SJCRH30 (cell line): ENCODE data around the gene SERPINA12. TPM values are rescaled to one million over a fixed set of nuclear protein-coding genes. Genes with fewer than 3 reads are reported as not detected.

Source experiments
- DNase-seq, 2 experiments: peaks; one replicate each; pipeline ENCODE4 v3.0.0-alpha.2; 2015 to 2020
- H3K27ac ChIP-seq: fragments of 250-450 bp; sonication (Bioruptor Pico); 2 replicates; pipeline ENCODE4 v1.5.1; 2020; ENCODE audit warnings: mild to moderate bottlenecking, moderate library complexity
- H3K27me3 ChIP-seq: fragments of 250-450 bp; sonication (Bioruptor Pico); 2 replicates; pipeline ENCODE4 v1.5.1; 2020; ENCODE audit warnings: mild to moderate bottlenecking, moderate library complexity
- H3K36me3 ChIP-seq: fragments of 250-450 bp; sonication (Bioruptor Pico); 2 replicates; pipeline ENCODE4 v1.5.1; 2020; ENCODE audit warnings: mild to moderate bottlenecking, moderate library complexity
- H3K4me1 ChIP-seq: fragments of 250-450 bp; sonication (Bioruptor Pico); 2 replicates; pipeline ENCODE4 v1.5.1; 2020; ENCODE audit warnings: mild to moderate bottlenecking, moderate library complexity
- H3K4me3 ChIP-seq: fragments of 250-450 bp; sonication (Bioruptor Pico); 2 replicates; pipeline ENCODE4 v1.5.1; 2020; ENCODE audit warnings: mild to moderate bottlenecking, moderate library complexity
- H3K9me3 ChIP-seq: fragments of 250-450 bp; sonication (Bioruptor Pico); replicated peaks from 2 replicates; pipeline ENCODE4 v1.5.1; 2020; ENCODE audit warnings: mild to moderate bottlenecking, moderate library complexity
- total RNA-seq: library from RNA; depleted of rRNA; stranded (reverse); fragments of >200 nt; shearing (Covaris generic); gene quantifications from 2 replicates; pipeline ENCODE4 v1.2.3, GENCODE V29; 2014

Gene SERPINA12
- total RNA-seq, 1 experiment from 2014 or later = not detected

DNA sequence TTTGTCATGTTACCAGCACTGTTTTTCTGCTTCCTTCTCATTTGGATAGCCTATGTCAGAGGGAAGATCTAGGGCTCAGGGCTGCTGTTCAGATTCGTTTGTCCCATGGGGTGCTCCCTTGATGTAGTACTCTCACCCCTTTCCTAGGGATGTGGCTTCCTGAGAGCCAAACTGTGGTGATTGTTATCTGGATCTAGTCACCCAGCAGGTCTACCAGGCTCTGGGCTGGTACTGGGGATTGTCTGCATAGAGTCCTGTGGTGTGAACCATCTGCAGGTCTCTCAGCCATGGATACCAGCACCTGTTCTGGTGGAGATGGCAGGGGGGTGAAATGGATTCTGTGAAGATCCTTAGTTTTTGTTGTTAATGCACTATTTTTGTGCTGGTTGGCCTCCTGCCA is 51.2 kb downstream of the SERPINA12 start:
- H3K9me3 ChIP-seq = no peaks in the 10 kb centered on the region
- H3K4me3 ChIP-seq = no peak overlapping the region
- H3K4me1 ChIP-seq = no peaks in the 10 kb centered on the region
- no peak for DNase-seq
- H3K36me3 ChIP-seq = no peaks in the 10 kb centered on the region
- no peaks in the 10 kb centered on the region for H3K27me3 ChIP-seq
- H3K27ac ChIP-seq = no peak overlapping the region

DNA sequence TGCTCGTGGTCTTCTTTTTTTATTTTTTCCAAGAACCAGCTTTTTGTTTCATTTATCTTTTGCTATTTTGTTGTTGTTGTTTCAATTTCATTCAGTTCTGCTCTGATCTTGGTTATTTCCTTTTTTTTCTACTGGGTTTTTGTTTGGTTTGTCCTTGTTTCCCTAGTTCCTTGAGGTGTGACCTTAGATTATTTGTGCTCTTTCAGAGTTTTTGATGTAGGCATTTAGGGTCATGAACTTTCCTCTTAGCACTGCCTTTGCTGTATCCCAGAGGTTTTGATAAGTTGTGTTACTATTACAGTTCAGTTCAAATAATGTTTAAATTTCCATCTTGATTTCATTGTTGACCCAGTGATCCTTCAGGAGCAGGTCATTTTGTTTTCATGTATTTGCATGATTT is 53.3 kb downstream of the SERPINA12 start:
- H3K27ac ChIP-seq = no peak overlapping the region
- no peaks in the 10 kb centered on the region for H3K4me1 ChIP-seq
- no peaks in the 10 kb centered on the region for H3K9me3 ChIP-seq
- no peaks in the 10 kb centered on the region for H3K36me3 ChIP-seq
- no peak for DNase-seq
- no peak overlapping the region for H3K4me3 ChIP-seq
- H3K27me3 ChIP-seq = no peaks in the 10 kb centered on the region

DNA sequence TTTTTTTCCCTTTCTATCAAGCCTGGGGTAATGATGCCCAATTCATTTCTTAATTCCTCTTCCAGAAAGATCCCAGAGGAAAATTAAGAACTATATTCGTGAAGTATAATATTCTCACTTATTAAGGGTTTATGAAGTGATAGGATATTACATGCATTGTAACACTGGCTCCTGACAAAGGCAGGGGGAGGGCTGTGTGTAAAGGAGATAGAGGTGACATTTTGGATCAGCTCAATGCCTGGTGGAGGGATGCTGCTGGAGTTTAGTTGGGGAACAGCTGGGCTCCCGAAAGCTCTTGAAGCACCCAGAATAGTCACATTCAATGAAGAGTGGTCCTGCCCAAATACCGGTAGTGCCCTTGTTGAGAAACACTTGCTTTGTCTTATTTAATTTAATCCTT is 57.4 kb downstream of the SERPINA12 start:
- no peak overlapping the region for H3K27ac ChIP-seq
- H3K4me3 ChIP-seq = no peak overlapping the region
- no peak for DNase-seq
- H3K4me1 ChIP-seq = no peaks in the 10 kb centered on the region
- 0 out of 2 replicates have a peak, but pooled peaks cover 5% of the 10 kb centered on the region for H3K27me3 ChIP-seq
- no peaks in the 10 kb centered on the region for H3K9me3 ChIP-seq
- H3K36me3 ChIP-seq = no peaks in the 10 kb centered on the region

DNA sequence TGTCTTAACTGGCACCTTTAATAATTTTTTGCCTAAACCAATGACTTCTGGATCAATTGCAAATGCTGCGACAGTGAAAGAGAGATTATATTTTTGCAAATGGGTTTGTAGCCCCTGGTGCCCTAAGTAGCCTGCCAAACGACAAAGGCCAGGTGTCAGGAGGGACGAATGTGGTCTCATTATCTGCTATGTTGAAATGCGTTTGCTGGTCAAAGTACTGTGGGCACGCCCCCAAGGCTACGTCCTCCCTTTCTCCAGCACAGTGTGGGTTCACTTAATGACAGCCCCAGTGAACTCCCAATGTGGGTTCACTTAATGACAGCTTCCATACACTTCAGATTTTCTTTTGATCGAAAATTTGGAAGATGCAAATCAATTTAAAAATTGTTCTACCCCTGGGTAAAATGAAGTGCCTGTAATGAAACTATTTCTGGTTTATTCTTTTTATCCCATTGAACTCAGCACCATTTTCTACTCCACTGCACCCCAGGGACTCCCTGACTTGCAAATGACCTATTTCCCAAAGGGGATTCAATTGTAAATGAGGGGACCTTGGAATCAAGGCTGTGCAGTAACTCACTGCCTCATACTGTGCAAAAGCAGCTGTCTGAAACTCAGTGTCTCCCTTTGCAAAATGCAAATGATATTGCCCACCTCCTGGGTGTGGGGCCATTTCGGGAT is 58.0 kb downstream of the SERPINA12 start:
- 0 out of 2 replicates have a peak, but pooled peaks cover 6% of the 10 kb centered on the region for H3K27me3 ChIP-seq
- no peaks in the 10 kb centered on the region for H3K36me3 ChIP-seq
- H3K4me1 ChIP-seq = no peaks in the 10 kb centered on the region
- H3K27ac ChIP-seq = no peak overlapping the region
- no peak overlapping the region for H3K4me3 ChIP-seq
- H3K9me3 ChIP-seq = no peaks in the 10 kb centered on the region
- DNase-seq = no peak

DNA sequence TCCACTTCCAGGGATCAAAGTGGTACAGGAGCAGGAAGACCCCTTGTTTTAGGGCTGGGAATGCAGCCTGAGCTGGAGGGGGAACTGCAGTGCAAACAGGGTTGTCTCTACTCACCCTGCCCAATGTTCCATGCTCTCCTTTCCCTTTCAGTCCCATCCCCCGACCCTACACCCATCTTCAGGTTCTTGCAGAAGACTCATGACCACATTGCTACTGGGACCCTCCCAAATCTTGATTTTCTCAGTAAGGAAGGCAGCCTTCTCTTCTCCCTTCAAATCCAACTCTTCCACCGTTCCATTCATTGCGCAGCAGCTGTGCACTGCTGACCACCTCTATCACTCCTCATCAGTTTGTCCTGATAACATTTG is 58.6 kb downstream of the SERPINA12 start:
- H3K9me3 ChIP-seq = no peaks in the 10 kb centered on the region
- no peak for DNase-seq
- no peaks in the 10 kb centered on the region for H3K4me1 ChIP-seq
- 0 out of 2 replicates have a peak, but pooled peaks cover 6% of the 10 kb centered on the region for H3K27me3 ChIP-seq
- no peak overlapping the region for H3K4me3 ChIP-seq
- no peaks in the 10 kb centered on the region for H3K36me3 ChIP-seq
- H3K27ac ChIP-seq = no peak overlapping the region

DNA sequence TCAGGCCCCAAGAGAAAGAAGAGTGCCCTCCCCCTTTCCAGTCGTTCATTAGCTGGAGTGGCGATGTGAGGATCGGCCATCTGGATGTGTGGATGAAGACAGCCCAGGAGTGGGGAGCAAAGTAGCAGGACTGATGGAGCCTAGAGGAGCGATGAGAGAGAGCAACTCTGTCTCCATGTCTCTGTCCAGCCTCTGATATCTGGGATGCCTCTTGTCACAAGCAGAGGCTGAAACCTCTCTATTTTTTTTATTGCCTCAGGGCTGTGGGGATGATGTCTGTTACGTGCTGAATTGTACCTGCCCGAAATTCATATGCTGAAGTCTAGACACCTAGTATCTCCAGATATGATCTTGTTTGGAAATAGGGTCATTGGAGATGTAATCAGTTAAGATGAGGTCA is 59.3 kb downstream of the SERPINA12 start:
- Histone ChIP-seq H3K9me3 (no peaks in the 10 kb centered on the region), H3K27ac (no peak overlapping the region), H3K27me3 (0 out of 2 replicates have a peak, but pooled peaks cover 6% of the 10 kb centered on the region), H3K4me3 (no peak overlapping the region), H3K4me1 (no peaks in the 10 kb centered on the region), H3K36me3 (no peaks in the 10 kb centered on the region)
- no peak for DNase-seq

DNA sequence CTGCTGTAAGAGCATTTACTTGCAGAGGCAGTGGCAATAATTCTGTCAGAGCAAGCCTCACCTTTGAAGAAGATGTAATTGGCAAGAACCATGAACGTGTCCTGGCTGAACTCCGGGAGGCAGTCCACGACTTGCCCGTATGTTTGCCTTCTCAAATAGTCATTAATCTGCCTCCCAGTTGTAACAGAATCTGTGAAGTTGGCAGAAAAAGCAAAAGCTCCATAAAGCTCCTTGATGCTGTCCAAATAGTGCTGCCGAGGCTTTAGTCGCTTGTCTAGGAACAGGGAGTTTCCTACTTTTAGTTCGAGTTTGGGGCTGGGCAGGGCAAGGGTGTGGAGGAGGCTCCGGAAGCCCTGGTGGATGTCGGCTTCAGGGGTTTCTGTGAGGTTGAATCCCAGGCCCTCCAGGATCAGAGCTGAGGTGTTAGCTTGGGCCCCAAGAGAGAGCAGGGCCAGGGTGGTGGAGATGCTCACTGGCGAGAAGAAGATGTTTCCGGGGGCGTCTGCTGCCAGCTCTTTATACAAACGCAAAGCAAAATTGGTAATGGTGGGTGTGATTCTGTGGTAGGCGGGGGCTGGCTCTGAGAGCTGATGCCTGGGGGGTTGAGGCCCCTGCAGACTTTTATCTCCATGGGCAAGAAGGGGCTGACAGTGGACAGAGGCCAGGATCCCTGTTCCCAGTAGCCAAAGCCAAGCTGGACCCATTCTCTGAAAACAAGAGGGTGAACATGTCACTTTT is 61.0 kb downstream of the SERPINA12 start:
- Histone ChIP-seq H3K36me3 (no peaks in the 10 kb centered on the region), H3K4me1 (no peaks in the 10 kb centered on the region), H3K27ac (no peak overlapping the region), H3K9me3 (no peaks in the 10 kb centered on the region), H3K4me3 (no peak overlapping the region), H3K27me3 (0 out of 2 replicates have a peak, but pooled peaks cover 6% of the 10 kb centered on the region)
- no peak for DNase-seq

DNA sequence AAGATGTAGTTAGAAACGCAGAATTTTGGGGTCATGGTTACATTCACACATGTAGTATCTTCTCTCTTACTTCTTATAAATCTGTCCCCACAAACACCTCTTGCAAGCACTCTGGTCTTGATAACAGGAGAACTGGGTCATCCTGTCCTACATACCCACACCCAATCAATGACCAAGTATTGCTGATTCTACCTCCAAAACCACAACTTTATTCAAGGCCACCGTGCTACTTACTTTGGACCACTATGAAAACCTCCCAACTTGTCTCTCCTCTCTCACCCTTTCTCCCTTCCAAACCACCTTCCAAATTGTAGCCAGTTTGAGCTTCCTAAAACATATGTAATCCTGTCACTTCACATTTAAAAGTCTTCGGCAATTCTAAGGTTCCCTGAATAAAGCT is 62.1 kb downstream of the SERPINA12 start:
- Histone ChIP-seq H3K27ac (no peak overlapping the region), H3K9me3 (no peaks in the 10 kb centered on the region), H3K4me3 (no peak overlapping the region), H3K27me3 (0 out of 2 replicates have a peak, but pooled peaks cover 6% of the 10 kb centered on the region), H3K36me3 (no peaks in the 10 kb centered on the region), H3K4me1 (no peaks in the 10 kb centered on the region)
- no peak for DNase-seq

DNA sequence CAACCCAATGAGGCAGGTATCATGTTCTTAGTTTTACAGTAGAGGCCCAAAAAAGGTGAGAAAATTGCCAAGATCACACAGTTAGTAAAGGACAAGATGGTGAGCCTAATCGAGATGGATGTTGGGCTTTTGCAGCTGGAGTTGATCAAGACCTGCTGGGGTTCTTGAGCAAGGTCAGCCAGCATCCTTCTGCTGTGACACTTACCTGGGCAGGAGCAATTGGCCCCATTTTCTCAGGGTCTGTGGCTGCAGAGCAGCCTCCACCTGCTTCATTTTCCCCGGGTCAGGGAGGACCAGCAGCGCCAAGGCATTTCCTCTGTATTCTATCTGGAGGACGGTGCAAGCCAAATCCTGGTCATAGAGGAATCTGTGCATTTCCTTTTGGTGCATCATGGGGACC is 63.1 kb downstream of the SERPINA12 start:
- Histone ChIP-seq H3K4me3 (no peak overlapping the region), H3K36me3 (no peaks in the 10 kb centered on the region), H3K27me3 (0 out of 2 replicates have a peak, but pooled peaks cover 6% of the 10 kb centered on the region), H3K4me1 (no peaks in the 10 kb centered on the region), H3K9me3 (no peaks in the 10 kb centered on the region), H3K27ac (no peak overlapping the region)
- no peak for DNase-seq

DNA sequence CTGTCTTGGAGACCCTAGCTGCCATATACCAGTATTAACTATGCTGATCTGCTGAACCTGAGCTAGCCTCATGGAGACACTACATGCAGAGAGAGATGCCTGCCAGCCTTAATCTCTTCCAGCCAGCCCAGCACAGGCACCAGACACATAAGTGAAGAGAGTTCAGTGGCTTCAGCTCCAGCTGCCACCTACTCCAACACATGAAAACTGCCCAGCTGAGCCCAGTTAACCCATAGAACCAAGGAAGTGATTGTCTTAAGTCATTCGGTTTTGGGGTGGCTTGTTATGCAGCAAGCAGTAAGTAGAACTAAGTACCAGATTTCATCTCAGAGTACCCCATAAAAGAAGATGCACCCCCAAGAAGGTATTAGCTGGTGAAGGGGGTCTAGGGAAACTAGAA is 64.3 kb downstream of the SERPINA12 start:
- Histone ChIP-seq H3K27me3 (0 out of 2 replicates have a peak, but pooled peaks cover 6% of the 10 kb centered on the region), H3K4me1 (no peaks in the 10 kb centered on the region), H3K4me3 (no peak overlapping the region), H3K36me3 (no peaks in the 10 kb centered on the region), H3K27ac (no peak overlapping the region), H3K9me3 (no peaks in the 10 kb centered on the region)
- DNase-seq = no peak

DNA sequence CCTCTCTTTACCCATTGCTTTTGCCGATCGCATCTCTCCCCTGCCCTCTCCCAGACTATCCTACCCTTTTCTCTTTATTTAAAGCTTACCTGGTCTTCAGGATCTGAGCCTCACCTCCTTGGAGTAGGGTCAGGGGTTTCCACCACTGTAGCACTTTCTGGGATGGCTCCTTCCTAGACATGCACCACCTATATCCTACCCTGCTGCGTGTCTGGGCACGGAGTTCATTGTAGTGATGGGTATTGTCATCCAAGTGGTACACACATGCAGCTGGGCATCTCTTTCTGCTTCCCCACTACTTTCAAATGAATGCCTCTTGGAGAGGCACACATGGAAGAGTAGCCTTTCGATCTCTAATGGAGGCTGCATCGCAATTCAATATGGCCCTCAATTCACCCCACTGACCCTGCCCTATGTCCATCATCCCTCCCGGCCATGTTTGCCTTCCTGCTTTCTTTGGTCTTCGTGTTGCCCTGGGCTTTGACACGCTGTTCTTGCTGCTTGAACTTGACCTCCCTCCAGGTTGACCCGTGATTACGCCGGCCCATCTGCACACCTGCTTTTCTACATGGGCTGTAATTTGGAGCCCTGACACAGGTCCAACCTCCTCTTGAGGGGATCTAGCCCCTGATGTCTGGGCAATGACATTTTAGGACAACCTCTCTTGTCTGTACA is 67.6 kb downstream of the SERPINA12 start:
- DNase-seq = no peak
- Histone ChIP-seq H3K27ac (no peak overlapping the region), H3K4me3 (no peak overlapping the region), H3K9me3 (no peaks in the 10 kb centered on the region), H3K36me3 (no peaks in the 10 kb centered on the region), H3K4me1 (no peaks in the 10 kb centered on the region), H3K27me3 (no peaks in the 10 kb centered on the region)

DNA sequence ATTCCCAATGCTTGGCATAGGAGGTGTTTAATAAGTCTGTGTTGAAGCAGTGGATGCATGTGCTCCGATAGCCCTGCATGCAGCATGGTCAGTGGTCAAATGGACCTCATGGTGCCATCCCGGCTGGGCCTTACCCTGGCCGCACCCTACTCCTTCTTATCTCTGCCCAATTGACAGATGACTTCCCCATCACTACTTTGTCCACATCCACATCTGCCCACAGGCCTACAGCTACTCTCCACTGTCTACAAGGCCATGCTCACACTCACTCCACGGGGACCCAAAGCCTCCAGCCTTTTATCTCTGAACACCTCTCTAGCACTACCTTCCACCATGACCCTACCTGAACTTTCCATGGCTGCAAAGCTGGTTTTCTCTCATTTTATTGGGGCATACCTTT is 68.1 kb downstream of the SERPINA12 start:
- DNase-seq = no peak
- no peak overlapping the region for H3K27ac ChIP-seq
- no peaks in the 10 kb centered on the region for H3K9me3 ChIP-seq
- no peak overlapping the region for H3K4me3 ChIP-seq
- no peaks in the 10 kb centered on the region for H3K4me1 ChIP-seq
- no peaks in the 10 kb centered on the region for H3K27me3 ChIP-seq
- no peaks in the 10 kb centered on the region for H3K36me3 ChIP-seq

DNA sequence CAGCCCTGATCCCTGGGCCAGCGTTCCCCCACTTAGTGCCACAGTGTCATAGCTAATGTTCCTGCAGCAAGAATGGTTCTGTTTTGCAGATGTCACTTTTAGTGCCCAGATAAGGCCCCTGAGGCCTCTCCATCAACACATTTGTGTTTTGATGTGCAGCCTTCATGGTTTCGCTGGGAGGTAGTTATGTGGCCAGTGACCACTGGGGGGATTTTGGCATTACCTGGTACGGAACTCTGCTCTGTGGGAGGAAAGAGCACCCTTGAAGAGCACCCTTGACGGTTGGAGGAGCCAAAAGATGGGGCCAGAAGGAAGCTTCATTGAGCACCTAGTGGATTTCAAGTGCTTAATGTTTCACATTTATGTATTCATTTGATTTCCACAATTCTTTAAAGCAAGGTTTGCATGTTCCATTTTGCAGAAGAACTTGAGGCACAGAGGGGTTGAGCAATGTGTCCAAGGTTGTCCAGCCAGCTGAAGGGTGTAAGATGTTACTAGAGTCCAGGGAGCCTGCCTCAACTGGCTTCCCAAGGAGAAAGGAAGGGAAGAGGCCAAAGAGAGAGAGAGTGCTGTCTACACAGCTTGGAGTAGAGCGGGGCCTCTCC is 69.7 kb downstream of the SERPINA12 start:
- no peaks in the 10 kb centered on the region for H3K27me3 ChIP-seq
- H3K4me3 ChIP-seq = no peak overlapping the region
- no peaks in the 10 kb centered on the region for H3K36me3 ChIP-seq
- no peaks in the 10 kb centered on the region for H3K4me1 ChIP-seq
- no peaks in the 10 kb centered on the region for H3K9me3 ChIP-seq
- H3K27ac ChIP-seq = no peak overlapping the region
- DNase-seq = no peak
